HepG2 (cell line): ENCODE data around the gene ERBB4. TPM values are rescaled to one million over a fixed set of nuclear protein-coding genes. Genes with fewer than 3 reads are reported as not detected.
A peak's percentile ranks its signal among the peaks of the same experiment; 100 is the strongest.

Experiments
- ATAC-seq: fragments of 200-7000 bp; cut with Tn5 transposase; 3 replicates; pipeline ENCODE4 v1.9.1; 2020; ENCODE audit warnings: mild to moderate bottlenecking, moderate library complexity
- BruUV-seq: library from RNA; stranded (reverse); fragments of 400-500 nt; replicated peaks from 2 replicates; lab custom pipeline; 2021; lab: Mats Ljungman, UMichigan
- CTCF ChIA-PET: fragments of 300-600 bp; formaldehyde crosslinking; extraction: SDS; loops from one replicate; lab custom pipeline; 2021; ENCODE audit warnings: low total read pairs, inconsistent platforms, low intra/inter-chr PET ratio; lab: Yijun Ruan, JAX
- POLR2A ChIA-PET: fragments of 350-600 bp; sonication (Branson Sonifier 250); formaldehyde crosslinking; loops from one replicate; lab custom pipeline; 2020; ENCODE audit warnings: antibody characterized with exemption, inconsistent platforms; lab: Yijun Ruan, JAX
- DNase-seq: peaks from one replicate; pipeline ENCODE4 v3.0.0-alpha.2; 2015; ENCODE audit warnings: low spot score
- FAIRE-seq: peaks from 3 replicates; lab custom pipeline; 2011; peaks lifted over from hg19 to GRCh38; lab: Jason Lieb, UNC
- H2AFZ ChIP-seq: one replicate; pipeline ENCODE4 v1.6.1; 2011; ENCODE audit warnings: low read length, inconsistent platforms
- H3K27ac ChIP-seq: fragments of 300-600 bp; 3 replicates; pipeline ENCODE4 v1.8.0; 2011; ENCODE audit warnings: mixed run types, mild to moderate bottlenecking, mixed read lengths, low read length, inconsistent platforms; ENCODE audit not compliant: insufficient read depth; ENCODE audit errors: extremely low read length
- H3K27me3 ChIP-seq, 2 experiments: fragments of 200-600 bp in 1 of 2; 2 replicates in 1 of 2; 3 replicates in 1 of 2; pipeline versions ENCODE4 v1.6.0 to v1.8.0; 2011; ENCODE audit warnings: low read length in 2 of 2, mild to moderate bottlenecking in 2 of 2, moderate library complexity in 2 of 2, inconsistent platforms in 1 of 2; ENCODE audit not compliant: insufficient read depth in 2 of 2, control insufficient read depth in 1 of 2
- H3K36me3 ChIP-seq, 2 experiments: fragments of 200-600 bp in 1 of 2; replicated peaks in 1 of 2; 2 replicates in 1 of 2; 3 replicates in 1 of 2; pipeline versions ENCODE4 v1.5.1 to v1.8.0; 2011; ENCODE audit warnings: low read length in 2 of 2, inconsistent platforms in 1 of 2; ENCODE audit not compliant: insufficient read depth in 2 of 2, control insufficient read depth in 1 of 2
- H3K4me1 ChIP-seq: 2 replicates; pipeline ENCODE4 v1.5.1; 2012; ENCODE audit warnings: low read length, inconsistent platforms; ENCODE audit not compliant: insufficient read depth
- H3K4me2 ChIP-seq: 2 replicates; pipeline ENCODE4 v1.6.0; 2011; ENCODE audit warnings: low read depth, low read length, inconsistent platforms
- H3K4me3 ChIP-seq, 3 experiments: fragments of 200-600 bp in 1 of 3; sonication (generic), shearing (Covaris generic) in 1 of 3; replicated peaks in 1 of 3; 2 replicates each; pipeline ENCODE4 v1.5.1; 2011 to 2016; ENCODE audit warnings: low read length in 3 of 3, inconsistent platforms in 2 of 3, low read depth in 2 of 3, mild to moderate bottlenecking in 2 of 3, control low read depth in 1 of 3, mixed read lengths in 1 of 3; ENCODE audit not compliant: insufficient read depth in 1 of 3
- H3K79me2 ChIP-seq: one replicate; pipeline ENCODE4 v1.6.1; 2011; ENCODE audit warnings: low read length, inconsistent platforms; ENCODE audit not compliant: insufficient read depth
- H3K9ac ChIP-seq: 2 replicates; pipeline ENCODE4 v1.6.0; 2011; ENCODE audit warnings: mild to moderate bottlenecking, low read depth, low read length, inconsistent platforms; ENCODE audit not compliant: insufficient read depth
- H3K9me3 ChIP-seq: 2 replicates; pipeline ENCODE4 v1.5.1; 2012; ENCODE audit warnings: mild to moderate bottlenecking, low read length
- H4K20me1 ChIP-seq: 2 replicates; pipeline ENCODE4 v1.6.0; 2011; ENCODE audit warnings: inconsistent platforms, mild to moderate bottlenecking, low read length, moderate library complexity; ENCODE audit not compliant: insufficient read depth
- CHD4 ChIP-seq: fragments of 200-600 bp; sonication (generic); IDR thresholded peaks from 2 replicates; pipeline ENCODE4 v1.7.0; 2017; ENCODE audit warnings: mild to moderate bottlenecking, low read length, borderline replicate concordance
- CTCF ChIP-seq: sonication (generic); formaldehyde crosslinking; IDR thresholded peaks from 2 replicates; pipeline ENCODE4 v1.5.0; 2020; ENCODE audit warnings: mild to moderate bottlenecking, missing genetic modification reagents, moderate library complexity
- FLYWCH1 ChIP-seq: sonication (generic); formaldehyde crosslinking; IDR thresholded peaks from 2 replicates; pipeline ENCODE4 v1.8.1; 2023; ENCODE audit warnings: mild to moderate bottlenecking, missing genetic modification reagents
- HOXA9 ChIP-seq: sonication (generic); formaldehyde crosslinking; IDR thresholded peaks from 2 replicates; pipeline ENCODE4 v1.8.1; 2022; ENCODE audit warnings: missing genetic modification reagents, mild to moderate bottlenecking, moderate library complexity, borderline replicate concordance
- RAD51 ChIP-seq: fragments of 450-650 bp; IDR thresholded peaks from 2 replicates; pipeline ENCODE4 v1.6.1; 2016; ENCODE audit warnings: borderline replicate concordance
- SMC3 ChIP-seq: IDR thresholded peaks from 2 replicates; pipeline ENCODE4 v1.6.1; 2011; ENCODE audit warnings: low read length, improper control_type of control experiment
- STAG1 ChIP-seq: sonication (generic); formaldehyde crosslinking; IDR thresholded peaks from 2 replicates; pipeline ENCODE4 v1.4.0; 2020; ENCODE audit warnings: missing genetic modification reagents
- ZNF207 ChIP-seq: fragments of 450-650 bp; IDR thresholded peaks from 2 replicates; pipeline ENCODE4 v1.6.1; 2016; ENCODE audit warnings: antibody characterized with exemption, borderline replicate concordance
- WGBS: methylation state at CpG from one replicate; pipeline ENCODE4 v1.1.6; 2017; ENCODE audit warnings: low lambda C conversion rate; 5-methylcytosine and 5-hydroxymethylcytosine counted together
- in situ Hi-C: cut with HindIII; loops from 2 replicates; pipeline ENCODE4 v1.10.0; 2017; ENCODE audit warnings: low pct_unique_long_range_greater_than_20kb; ENCODE audit not compliant: extremely low pct_ligation_motif_present
- intact Hi-C: fragments of 100-400 bp; cut with micrococcal nuclease; formaldehyde crosslinking; loops from one replicate; pipeline ENCODE4 v1.10.0; 2022; ENCODE audit not compliant: unreplicated experiment
- polyA plus RNA-seq, 8 experiments: library from polyadenylated mRNA; depleted of rRNA in 3 of 8; stranded (reverse) in 7 of 8; unstranded in 1 of 8; fragments of >200 nt; fragmentation: Illumina TruSeq in 4 of 8; extraction: Trizol in 4 of 8; gene quantifications; 2 replicates each; pipeline versions ENCODE4 v1.2.1 to v1.2.3, GENCODE V29; 2011 to 2016; ENCODE audit warnings: low read depth in 4 of 8, missing spikeins in 1 of 8, mixed read lengths in 1 of 8; ENCODE audit not compliant: insufficient read depth in 1 of 8
- total RNA-seq, 5 experiments: library from RNA; depleted of rRNA; stranded (reverse); fragments of >200 nt; fragmentation: Illumina TruSeq; extraction: Trizol; gene quantifications; 2 replicates each; pipeline ENCODE4 v1.2.3, GENCODE V29; 2016; ENCODE audit warnings: low read depth in 1 of 5

Gene ERBB4
- total and polyA plus RNA-seq, 2 of the 13 experiments (the other 11 are each of a cell fraction or from before 2014, with no cell fraction given), result not detected

GRCh38 chr2:211457325-211457724 is 1081.3 kb downstream of the ERBB4 start:
- Histone ChIP-seq H3K79me2 (no peaks in the 10 kb centered on the region), H2AFZ (no peak overlapping the region), H3K4me3 (no peak overlapping the region), H3K36me3 (no peaks in the 10 kb centered on the region), H3K27me3 (no peaks in the 10 kb centered on the region), H3K27ac (no peak overlapping the region), H3K9ac (no peak overlapping the region), H4K20me1 (no peaks in the 10 kb centered on the region), H3K4me1 (no peaks in the 10 kb centered on the region), H3K4me2 (no peak overlapping the region), H3K9me3 (no peaks in the 10 kb centered on the region)
- no peak for ATAC-seq
- FAIRE-seq, result no peak
- no TSS peak for BruUV-seq
- ChIA-PET CTCF (no interaction called here), POLR2A (no interaction called here)
- DNase-seq, result no peak
- TF ChIP-seq RAD51 (no peak), CHD4 (no peak), HOXA9 (CRISPR knock-in tag) (no peak), FLYWCH1 (no peak)
- WGBS, result 0% methylated on average over 2 of the region's 2 CpGs
- in situ Hi-C loops, result no loop called here
- intact Hi-C loops, result loop anchor here (5.0 kb wide), 1 partner anchor 1090 kb away; no protein-coding TSS in a partner anchor

GRCh38 chr2:211455216-211455841 is 1083.3 kb downstream of the ERBB4 start:
- intact Hi-C loops, result loop anchor here (1.0 to 5.0 kb wide), 2 partner anchors 1092 to 1112 kb away; no protein-coding TSS in a partner anchor

More at GRCh38 chr2:211455216-211455841, 1083.3 kb downstream of the ERBB4 start:
- Histone ChIP-seq H3K27ac (no peak overlapping the region), H3K4me3 (no peak overlapping the region), H2AFZ (no peak overlapping the region), H4K20me1 (no peaks in the 10 kb centered on the region), H3K4me2 (no peak overlapping the region), H3K36me3 (no peaks in the 10 kb centered on the region), H3K9me3 (no peaks in the 10 kb centered on the region), H3K79me2 (no peaks in the 10 kb centered on the region), H3K27me3 (no peaks in the 10 kb centered on the region), H3K9ac (no peak overlapping the region), H3K4me1 (no peaks in the 10 kb centered on the region)
- peak; percentile 87 for ATAC-seq
- ChIA-PET CTCF (interaction anchor here (2.1 kb wide), 1 partner anchor 1112 kb away, joined by 14 read pairs; no protein-coding TSS in a partner anchor), POLR2A (no interaction called here)
- peak; percentile 39 for FAIRE-seq
- TF ChIP-seq CTCF (CRISPR knock-in tag), result peak; percentile 77
- TF ChIP-seq SMC3, result peak; percentile 44
- no peak for TF ChIP-seq ZNF207
- TF ChIP-seq STAG1 (CRISPR knock-in tag), result peak; percentile 47
- BruUV-seq, result no TSS peak
- WGBS, result 29% methylated on average over 1 of the region's 1 CpG
- DNase-seq, result peak; percentile 49
- in situ Hi-C loops, result no loop called here
